Activated CD8-positive, alpha-beta memory T cell treated with anti-CD3 and anti-CD28 coated beads for 24 hours (primary cell): ENCODE measurements around the gene SETD3.
"Not testable (repeated sequence)": the region's sequence is repeated elsewhere in the genome, so short reads cannot be mapped to it uniquely, and the experiment has no call there.

ENCODE experiments used
- DNase-seq: peaks from one replicate; pipeline ENCODE4 v3.0.0-alpha.2; 2020

The SETD3 gene

DNA sequence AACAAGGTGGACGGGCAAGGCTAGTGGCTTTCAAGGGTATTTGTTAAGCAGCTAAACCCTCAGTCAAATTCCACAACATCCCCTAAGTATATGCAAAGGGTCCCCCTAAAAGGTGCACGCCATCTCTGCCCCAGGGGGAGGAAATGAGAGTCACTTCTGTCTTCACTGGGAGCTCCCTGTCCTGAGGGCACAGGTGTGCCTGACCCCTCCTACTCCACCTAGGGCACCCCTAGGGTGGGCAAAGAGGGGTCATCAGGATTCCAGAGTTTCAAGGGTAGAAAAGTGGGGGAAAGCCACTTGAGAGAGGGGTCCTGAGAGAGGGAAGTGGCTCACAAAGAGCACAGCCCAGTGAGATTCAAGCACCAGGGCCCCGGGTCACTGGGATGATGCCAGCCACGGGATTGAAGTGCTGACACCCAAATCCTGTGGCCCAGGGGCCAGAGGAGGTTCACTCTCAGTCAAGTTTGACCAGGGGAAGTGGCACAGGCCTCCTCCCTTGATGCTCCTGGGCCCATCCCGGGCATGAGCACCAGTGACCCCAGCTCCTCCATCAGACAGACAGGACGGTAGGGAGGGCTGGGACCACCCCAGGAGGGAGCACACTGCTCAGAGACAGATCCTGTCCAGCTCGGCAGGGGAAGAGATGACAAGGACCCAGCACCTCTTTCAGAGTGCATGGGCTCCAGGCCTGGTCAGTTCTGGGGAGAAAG, 126.3 kb downstream of the SETD3 start:
- no peak for DNase-seq

DNA sequence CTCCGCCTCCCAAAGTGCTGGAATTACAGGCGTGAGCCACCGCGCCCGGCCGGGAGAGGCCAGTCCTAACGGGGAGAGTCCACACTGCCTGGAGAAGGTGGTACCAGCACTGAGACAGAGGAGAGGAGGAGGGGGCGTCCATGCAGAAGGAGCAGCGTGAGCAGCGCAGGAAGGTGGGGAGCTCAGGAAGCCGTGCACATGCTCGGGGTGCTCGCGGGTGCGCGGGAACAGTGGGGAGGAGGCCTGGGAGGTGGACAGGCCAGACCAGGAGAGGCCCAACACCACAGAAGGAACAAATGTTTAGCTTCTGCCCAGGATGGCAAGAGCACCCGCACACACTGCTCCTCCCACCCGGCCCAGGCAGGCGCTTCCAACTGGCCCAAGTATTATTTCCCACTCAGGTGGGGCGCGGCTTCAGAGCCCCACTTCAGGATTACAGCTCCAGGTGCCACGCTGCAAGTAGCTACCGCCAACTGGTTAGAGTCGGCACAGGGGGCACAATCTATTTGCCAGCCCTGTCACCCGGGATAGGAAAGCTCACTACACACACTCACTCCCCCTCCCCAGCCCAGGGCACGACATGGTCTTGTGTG, 127.9 kb downstream of the SETD3 start:
- DNase-seq = no peak

DNA sequence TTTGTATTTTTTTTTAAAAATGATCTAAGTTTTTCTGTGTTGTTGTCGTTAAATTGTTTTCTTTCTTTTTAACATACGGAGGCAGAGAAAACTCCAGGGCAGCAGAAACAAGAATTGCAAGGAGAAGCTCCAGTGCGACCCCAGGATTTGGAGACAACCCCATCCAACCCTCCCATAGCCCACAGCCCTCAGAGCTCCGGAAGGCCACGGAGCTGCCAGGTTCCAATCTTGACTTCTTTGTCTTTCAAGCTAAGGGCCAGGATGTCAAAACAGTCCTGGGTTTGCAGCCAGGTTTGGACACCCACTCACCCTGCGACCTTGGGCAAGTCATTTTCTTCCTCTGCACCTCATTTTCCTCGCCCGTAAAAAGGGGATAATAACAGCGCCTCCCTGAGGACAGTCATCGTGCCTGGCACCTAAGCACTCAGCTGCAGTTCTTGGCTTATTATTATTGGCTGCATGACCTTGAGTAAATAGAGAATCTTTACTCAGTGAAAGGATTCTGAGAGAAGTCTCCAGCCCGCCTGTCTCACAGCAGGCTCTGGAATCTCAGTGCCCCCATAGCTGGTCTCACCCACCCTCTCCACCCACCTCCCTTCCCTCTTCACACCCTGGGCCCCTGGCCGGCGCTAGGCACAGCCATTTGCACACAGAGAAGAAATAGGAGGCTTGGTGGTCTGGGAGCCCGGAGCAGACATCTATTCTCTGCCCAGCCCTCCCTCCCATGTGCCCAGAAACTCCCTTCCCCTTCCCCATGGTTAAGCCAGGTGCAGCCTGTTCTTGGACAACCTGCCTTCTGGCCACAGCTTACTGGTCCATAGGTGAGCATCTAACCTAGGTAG, 129.3 kb downstream of the SETD3 start:
- no peak for DNase-seq

DNA sequence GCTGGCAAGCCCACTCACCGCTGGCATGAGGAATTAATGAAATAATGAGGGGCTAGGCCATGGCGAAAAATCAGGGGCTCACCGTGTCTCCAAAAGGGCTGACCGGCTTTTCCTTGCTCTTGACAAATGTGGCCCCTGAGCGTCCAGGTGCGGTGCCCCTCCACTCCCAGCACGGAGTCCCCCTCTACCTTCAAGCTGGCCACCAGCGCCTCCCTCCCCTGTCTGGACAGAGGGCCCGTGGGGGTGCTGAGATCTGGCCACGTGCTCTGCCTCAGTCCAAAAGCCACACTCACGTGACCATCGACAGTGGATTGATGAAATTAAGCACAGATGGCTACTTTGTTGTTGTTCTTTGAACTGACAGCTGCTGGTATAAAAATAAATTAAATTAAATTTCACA, 129.9 kb downstream of the SETD3 start:
- DNase-seq = no peak

DNA sequence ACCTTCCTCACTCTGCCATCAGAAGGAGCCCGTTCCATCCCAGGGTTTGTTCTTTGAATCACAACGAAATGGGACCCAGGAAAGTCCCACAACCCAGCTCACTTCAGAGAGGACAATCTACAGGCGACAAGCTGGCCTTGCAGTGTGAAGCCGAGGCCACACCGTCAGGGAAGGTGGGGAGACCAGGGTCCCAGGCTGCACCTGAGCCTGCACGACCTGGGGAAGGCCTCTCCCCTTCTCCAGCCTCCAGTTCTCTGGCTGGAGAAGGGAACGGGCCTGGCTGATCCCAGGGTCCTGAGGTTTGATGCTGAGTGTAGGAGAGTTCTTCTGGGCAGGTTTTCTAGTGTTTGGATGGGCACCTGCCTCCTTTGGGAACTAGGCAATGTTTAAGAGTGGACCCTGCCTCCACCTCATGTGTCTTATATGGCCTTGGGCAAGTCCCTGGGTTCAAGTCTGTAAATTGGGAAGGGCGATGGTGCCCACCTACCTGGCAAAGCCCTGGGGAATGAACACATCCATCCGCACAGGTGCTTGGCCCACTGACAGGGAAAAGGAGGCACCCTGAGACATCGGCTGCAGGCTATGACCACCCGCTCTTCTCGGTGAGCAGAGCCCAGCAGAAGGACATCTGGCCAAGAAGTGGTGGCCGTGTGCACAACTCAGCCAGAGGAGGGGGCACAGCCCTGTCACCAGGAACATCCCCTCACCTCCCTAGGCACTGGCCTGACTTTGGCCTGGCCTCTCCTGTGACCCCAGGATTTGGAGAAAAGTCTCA, 130.8 kb downstream of the SETD3 start:
- DNase-seq = no peak

DNA sequence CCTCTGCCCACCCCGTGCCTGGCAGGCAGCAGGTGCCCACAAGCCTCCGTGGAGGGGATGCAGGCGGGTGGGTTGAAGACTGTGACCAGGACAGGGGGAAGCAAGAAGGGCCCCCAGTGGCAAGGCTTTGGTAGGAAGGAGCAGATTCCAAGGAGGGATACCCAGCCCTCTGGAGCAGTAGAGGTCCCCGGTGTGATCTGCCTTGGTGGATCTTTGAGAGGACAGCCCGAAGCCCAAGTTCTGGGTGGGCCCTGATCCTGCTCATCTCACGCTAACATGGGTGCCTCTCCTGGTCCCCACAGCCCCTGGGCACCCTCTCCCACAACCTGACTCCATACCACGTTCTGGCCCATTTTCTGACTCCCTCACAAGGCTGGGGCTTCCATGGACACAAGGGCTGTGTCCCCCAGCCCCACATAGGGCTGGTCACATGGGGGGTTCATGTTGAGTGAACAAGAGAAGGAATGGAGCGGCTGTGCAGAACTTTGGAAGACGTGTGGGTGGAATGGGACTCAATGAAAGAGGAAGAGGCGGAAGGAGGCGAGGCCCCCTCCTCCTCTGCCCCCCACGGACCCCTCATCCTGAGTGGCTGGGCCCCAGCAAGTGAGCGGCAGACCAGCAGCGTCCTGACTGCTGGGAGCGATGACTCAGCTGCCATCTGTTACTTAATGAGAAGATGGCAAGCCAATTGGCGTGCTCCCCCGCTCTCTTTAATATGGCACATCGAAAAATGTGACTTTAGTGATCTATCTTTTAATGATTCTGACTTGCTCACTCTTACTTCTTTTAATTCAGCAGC, 131.6 kb downstream of the SETD3 start:
- DNase-seq = no peak

DNA sequence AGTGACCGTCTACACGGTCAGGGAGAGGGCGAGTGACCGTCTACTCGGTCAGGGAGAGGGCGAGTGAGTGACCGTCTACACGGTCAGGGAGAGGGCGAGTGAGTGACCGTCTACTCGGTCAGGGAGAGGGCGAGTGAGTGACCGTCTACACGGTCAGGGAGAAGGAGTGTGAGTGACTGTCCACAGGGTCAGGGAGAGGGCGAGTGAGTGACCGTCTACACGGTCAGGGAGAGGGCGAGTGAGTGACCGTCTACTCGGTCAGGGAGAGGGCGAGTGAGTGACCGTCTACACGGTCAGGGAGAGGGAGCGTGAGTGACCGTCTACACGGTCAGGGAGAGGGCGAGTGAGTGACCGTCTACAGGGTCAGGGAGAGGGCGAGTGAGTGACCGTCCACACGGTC, 132.4 kb downstream of the SETD3 start:
- DNase-seq = not testable (repeated sequence)
